ENCODE data around the gene PTMS. TPM values are rescaled to one million over a fixed set of nuclear protein-coding genes. Genes with fewer than 3 reads are reported as not detected.

The PTMS gene
- total RNA-seq, 1 donor from 2014 or later = 320 TPM

GRCh38 chr12:6768437-6768914 is 2.3 kb downstream of the PTMS start:
- Mint-ChIP-seq H3K27ac (peak overlapping the region; percentile 87), H3K4me1 (peaks cover 45% of the 10 kb centered on the region), H3K36me3 (peaks cover 16% of the 10 kb centered on the region), H3K4me3 (peak overlapping the region; percentile 92), H3K9me3 (no peaks in the 10 kb centered on the region), H3K27me3 (ENCODE audit: low read depth) (peaks cover 18% of the 10 kb centered on the region)
- no peak for TF ChIP-seq CTCF (IDR thresholded peaks at IDR 0.05; ENCODE audit: unreplicated experiment)
- DNase-seq (ENCODE audit: low spot score in 2 of 2, unreplicated experiment in 2 of 2) = no peak

- Mint-ChIP-seq H3K27ac (peak overlapping the region; percentile 87), H3K27me3 (ENCODE audit: low read depth) (peaks cover 19% of the 10 kb centered on the region), H3K9me3 (no peaks in the 10 kb centered on the region), H3K36me3 (peaks cover 16% of the 10 kb centered on the region), H3K4me3 (peak overlapping the region; percentile 92), H3K4me1 (peaks cover 40% of the 10 kb centered on the region)
- DNase-seq (ENCODE audit: low spot score in 2 of 2, unreplicated experiment in 2 of 2) = no peak
- no peak for TF ChIP-seq CTCF (IDR thresholded peaks at IDR 0.05; ENCODE audit: unreplicated experiment)
Observed at GRCh38 chr12:6768990-6769389, 2.8 kb downstream of the PTMS start.

GRCh38 chr12:6769666-6770065 is 3.5 kb downstream of the PTMS start:
- Mint-ChIP-seq H3K4me3 (no peak overlapping the region), H3K27ac (no peak overlapping the region)
- no peak for TF ChIP-seq CTCF (IDR thresholded peaks at IDR 0.05; ENCODE audit: unreplicated experiment)

GRCh38 chr12:6770094-6770493 is 3.9 kb downstream of the PTMS start:
- H3K27ac Mint-ChIP-seq = no peak overlapping the region
- H3K4me1 Mint-ChIP-seq = peaks cover 31% of the 10 kb centered on the region
- peaks cover 30% of the 10 kb centered on the region for H3K27me3 Mint-ChIP-seq (ENCODE audit: low read depth)
- H3K4me3 Mint-ChIP-seq = no peak overlapping the region
- peaks cover 23% of the 10 kb centered on the region for H3K36me3 Mint-ChIP-seq
- H3K9me3 Mint-ChIP-seq = no peaks in the 10 kb centered on the region
- no peak for TF ChIP-seq CTCF (IDR thresholded peaks at IDR 0.05; ENCODE audit: unreplicated experiment)
- no peak for DNase-seq (ENCODE audit: low spot score in 2 of 2, unreplicated experiment in 2 of 2)

More at GRCh38 chr12:6769666-6770065, 3.5 kb downstream of the PTMS start:
- peaks cover 26% of the 10 kb centered on the region for H3K27me3 Mint-ChIP-seq (ENCODE audit: low read depth)
- peaks cover 19% of the 10 kb centered on the region for H3K36me3 Mint-ChIP-seq
- H3K4me1 Mint-ChIP-seq = peaks cover 33% of the 10 kb centered on the region
- DNase-seq (ENCODE audit: low spot score in 2 of 2, unreplicated experiment in 2 of 2) = no peak
- no peaks in the 10 kb centered on the region for H3K9me3 Mint-ChIP-seq

- Mint-ChIP-seq H3K27ac (no peak overlapping the region), H3K4me1 (peaks cover 26% of the 10 kb centered on the region), H3K36me3 (peaks cover 28% of the 10 kb centered on the region), H3K27me3 (ENCODE audit: low read depth) (peaks cover 35% of the 10 kb centered on the region), H3K4me3 (no peak overlapping the region), H3K9me3 (no peaks in the 10 kb centered on the region)
- TF ChIP-seq CTCF (IDR thresholded peaks at IDR 0.05; ENCODE audit: unreplicated experiment) = no peak
- DNase-seq (ENCODE audit: low spot score in 2 of 2, unreplicated experiment in 2 of 2) = no peak
Observed at GRCh38 chr12:6770600-6770999, 4.4 kb downstream of the PTMS start.

- no peak for TF ChIP-seq CTCF (IDR thresholded peaks at IDR 0.05; ENCODE audit: unreplicated experiment)
- no peak for DNase-seq (ENCODE audit: low spot score in 2 of 2, unreplicated experiment in 2 of 2)
- Mint-ChIP-seq H3K27ac (no peak overlapping the region), H3K36me3 (peaks cover 30% of the 10 kb centered on the region), H3K27me3 (ENCODE audit: low read depth) (peaks cover 38% of the 10 kb centered on the region), H3K4me1 (peaks cover 21% of the 10 kb centered on the region), H3K9me3 (no peaks in the 10 kb centered on the region), H3K4me3 (no peak overlapping the region)
Observed at GRCh38 chr12:6771091-6771495, 4.9 kb downstream of the PTMS start.
